Activated CD4-positive, alpha-beta T cell treated with anti-CD3 and anti-CD28 coated beads, Interleukin-2, Interleukin-4, amounts not matched to agents 100 ng/mL and 50 ng/mL, durations not matched to agents 16 hours and 8 hours (primary cell): ENCODE data around the gene MTMR3.
A peak's percentile ranks its signal among the peaks of the same experiment; 100 is the strongest.

Experiments
- DNase-seq: peaks from one replicate; pipeline ENCODE4 v3.0.0-alpha.2; 2020; ENCODE audit warnings: low spot score

MTMR3 gene

GRCh38 chr22:29916007-29916544 lies 33.1 kb downstream of the MTMR3 start:
- DNase-seq: no peak

GRCh38 chr22:29917052-29917902 lies 34.3 kb downstream of the MTMR3 start:
- DNase-seq: no peak

- DNase-seq: no peak
Measured at GRCh38 chr22:29925402-29925801, 42.4 kb downstream of the MTMR3 start.

DNA sequence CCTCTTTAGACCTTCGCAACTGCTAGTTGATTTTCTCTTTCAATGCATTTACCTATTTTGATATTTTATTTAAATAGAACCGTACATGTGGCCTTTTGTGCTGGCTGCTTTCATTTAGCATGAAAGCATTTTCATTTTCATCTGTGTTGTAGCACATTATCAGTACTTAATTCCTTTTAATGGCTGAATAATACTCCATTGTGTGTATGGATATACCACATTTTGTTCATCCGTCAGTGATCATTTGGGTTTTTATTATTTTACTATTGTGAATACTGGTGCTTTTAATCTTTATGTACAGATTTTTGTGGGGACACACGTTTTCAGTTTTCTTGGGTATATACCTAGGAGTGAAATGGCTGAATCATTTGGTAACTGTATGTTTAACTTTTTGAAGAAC lies 43.1 kb downstream of the MTMR3 start:
- no peak for DNase-seq

- no peak for DNase-seq
Measured at GRCh38 chr22:29932136-29932535, 49.2 kb downstream of the MTMR3 start.

DNA sequence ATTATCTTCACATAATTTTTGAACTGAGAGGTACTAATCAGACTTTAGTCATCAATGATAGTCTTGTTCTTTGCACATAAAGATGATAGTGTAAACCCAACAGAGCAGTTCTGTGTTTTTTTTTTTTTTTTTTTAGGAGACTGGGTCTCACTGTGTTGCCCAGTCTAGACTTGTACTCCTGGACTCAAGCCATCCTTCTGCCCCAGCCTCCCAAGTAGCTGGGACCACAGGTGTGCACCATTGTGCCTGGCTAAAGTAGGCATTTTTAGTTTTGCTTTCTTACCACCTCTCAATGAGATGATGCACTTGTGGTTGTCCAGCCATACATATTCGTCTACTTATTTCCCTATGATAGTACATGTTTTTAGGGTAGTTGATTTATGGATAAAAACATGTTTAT lies 50.6 kb downstream of the MTMR3 start:
- no peak for DNase-seq

DNA sequence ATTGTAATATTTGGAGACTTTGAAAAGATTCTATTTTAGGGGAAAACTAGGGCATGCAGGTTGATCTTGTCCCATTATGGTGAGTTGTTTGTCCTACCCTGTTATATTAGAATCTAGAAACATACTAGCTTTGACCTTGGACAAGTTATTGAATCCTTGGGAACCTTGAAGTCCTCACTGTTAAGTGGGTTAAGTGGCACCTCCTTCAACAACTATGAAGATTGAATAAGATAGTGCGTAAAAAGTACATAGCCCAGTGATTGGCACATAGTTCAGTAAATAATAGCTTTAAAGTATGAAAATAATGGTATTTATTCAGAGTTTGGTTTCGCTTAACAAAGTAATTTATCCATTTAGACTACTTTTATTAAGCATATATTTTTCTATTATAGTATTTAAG lies 51.6 kb downstream of the MTMR3 start:
- DNase-seq: no peak

GRCh38 chr22:29936186-29936585 lies 53.2 kb downstream of the MTMR3 start:
- no peak for DNase-seq

GRCh38 chr22:29937940-29938693 lies 55.1 kb downstream of the MTMR3 start:
- DNase-seq: peak; percentile 34

GRCh38 chr22:29940526-29940925 lies 57.6 kb downstream of the MTMR3 start:
- no peak for DNase-seq

- no peak for DNase-seq
Measured at GRCh38 chr22:29944339-29944738, 61.4 kb downstream of the MTMR3 start.

DNA sequence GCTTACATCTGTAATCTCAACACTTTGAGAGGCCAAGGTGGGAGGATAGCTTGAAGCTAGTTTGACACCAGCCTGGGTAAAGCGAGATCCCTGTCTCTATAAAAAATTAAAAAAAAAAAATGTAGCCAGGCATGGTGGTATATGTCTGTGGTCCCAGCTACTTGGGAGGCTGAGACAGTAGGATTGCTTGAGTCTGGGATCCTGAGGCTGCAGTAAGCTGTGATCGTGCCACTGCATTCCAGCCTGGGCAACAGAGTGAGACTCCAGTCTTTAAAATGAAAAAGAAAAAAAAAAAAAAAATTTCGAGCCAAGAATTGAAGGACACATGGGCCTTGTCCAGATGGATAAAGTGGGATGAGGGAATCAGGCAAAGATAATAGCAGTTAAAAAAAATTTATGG lies 62.5 kb downstream of the MTMR3 start:
- DNase-seq: no peak

GRCh38 chr22:29946220-29946619 lies 63.2 kb downstream of the MTMR3 start:
- no peak for DNase-seq

- DNase-seq: no peak
Measured at GRCh38 chr22:29947410-29948384, 64.7 kb downstream of the MTMR3 start.

GRCh38 chr22:29948385-29948769 lies 65.4 kb downstream of the MTMR3 start:
- no peak for DNase-seq

- no peak for DNase-seq
Measured at GRCh38 chr22:29949872-29950271, 66.9 kb downstream of the MTMR3 start.

DNA sequence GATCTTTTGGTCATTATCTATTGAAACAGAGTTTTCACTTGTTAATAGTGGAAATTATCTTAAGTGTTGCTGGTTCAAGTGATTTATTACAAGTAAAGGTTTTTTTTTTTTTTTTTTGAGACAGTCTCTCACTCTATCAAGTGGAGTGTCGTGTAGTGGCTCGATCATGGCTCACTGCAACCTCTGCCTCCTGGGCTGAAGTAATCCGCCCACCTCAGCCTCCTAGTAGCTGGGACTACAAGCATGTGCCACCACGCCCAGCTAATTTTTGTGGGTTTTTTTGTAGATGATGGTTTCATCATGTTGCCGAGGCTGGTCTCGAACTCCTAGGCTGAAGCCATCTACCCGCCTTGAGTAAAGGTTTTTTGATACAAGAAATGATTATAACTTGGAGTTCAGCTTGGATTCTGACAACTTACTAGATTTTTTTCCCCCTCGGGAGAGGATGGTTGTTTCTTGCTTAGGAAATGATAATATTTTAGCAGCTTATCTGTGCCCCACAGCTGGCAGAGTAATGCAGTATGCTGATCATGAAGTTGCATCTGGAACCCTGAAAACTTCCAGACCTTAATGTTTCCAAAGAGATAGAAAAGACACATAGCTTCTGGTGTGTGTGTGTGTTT lies 68.9 kb downstream of the MTMR3 start:
- no peak for DNase-seq

DNA sequence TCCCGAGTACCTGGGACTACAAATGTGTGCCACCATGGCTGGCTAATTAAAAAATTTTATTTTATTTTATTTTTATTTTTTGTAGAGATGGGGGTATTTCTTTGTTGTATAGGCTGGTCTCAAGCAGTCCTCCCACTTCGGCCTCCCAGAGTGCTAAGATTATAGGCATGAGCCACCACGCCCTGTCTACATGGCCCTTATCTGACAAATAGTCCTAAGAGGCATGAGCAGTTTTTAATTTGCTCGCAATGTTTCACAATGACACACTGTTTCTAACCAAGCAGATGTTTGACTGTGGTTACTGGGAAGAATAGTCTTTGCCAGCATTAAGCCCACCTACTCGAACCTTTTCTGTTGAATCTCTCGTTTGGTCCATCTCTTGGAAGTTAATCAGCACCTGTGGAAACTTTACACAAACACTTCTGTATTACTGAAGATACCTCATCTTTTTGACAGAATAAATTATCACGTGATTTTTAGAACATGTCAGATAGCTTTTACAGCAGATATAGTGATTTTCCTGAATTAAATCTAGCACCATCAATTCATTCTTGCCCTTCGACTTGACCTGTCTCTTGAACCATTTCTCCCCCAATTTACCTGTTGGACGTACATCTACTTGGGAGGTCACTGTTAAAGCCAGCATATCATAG lies 71.4 kb downstream of the MTMR3 start:
- no peak for DNase-seq

- no peak for DNase-seq
Measured at GRCh38 chr22:29956680-29957079, 73.7 kb downstream of the MTMR3 start.

GRCh38 chr22:29958170-29958569 lies 75.2 kb downstream of the MTMR3 start:
- no peak for DNase-seq

DNA sequence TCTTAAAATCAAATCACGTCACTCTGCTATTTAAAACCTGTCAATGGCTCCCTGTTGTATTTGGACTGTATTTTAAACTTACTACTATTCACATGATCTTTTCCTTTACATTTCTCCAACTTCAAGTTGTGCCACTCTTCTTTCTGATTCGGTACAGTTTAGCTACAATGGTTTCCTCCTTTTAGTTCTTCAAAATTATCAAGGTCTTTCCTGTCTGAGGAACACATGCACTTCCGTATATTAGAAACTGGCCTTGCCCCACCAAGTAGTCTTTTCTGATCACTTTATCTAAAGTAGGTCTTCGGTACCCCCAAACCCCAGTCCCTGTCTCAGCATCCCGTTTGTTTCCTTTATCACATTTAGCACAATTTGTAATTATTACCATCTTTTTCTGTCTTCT lies 81.8 kb downstream of the MTMR3 start:
- no peak for DNase-seq
